ENCODE measurements around the gene KCNJ18.
"Not testable (repeated sequence)": the region's sequence is repeated elsewhere in the genome, so short reads cannot be mapped to it uniquely, and the experiment has no call there.

Gene KCNJ18

GRCh38 chr17:21737015-21737580 is 44.8 kb downstream of the KCNJ18 start:
- not testable (repeated sequence) for DNase-seq

- DNase-seq, result not testable (repeated sequence)
Observed at GRCh38 chr17:21738241-21738640, 45.9 kb downstream of the KCNJ18 start.

- DNase-seq, result not testable (repeated sequence)
Observed at GRCh38 chr17:21738877-21739474, 46.7 kb downstream of the KCNJ18 start.

GRCh38 chr17:21739485-21739884 is 47.2 kb downstream of the KCNJ18 start:
- not testable (repeated sequence) for DNase-seq

GRCh38 chr17:21740836-21741235 is 48.5 kb downstream of the KCNJ18 start:
- DNase-seq, result not testable (repeated sequence)

- DNase-seq, result not testable (repeated sequence)
Observed at GRCh38 chr17:21741520-21741919, 49.2 kb downstream of the KCNJ18 start.

GRCh38 chr17:21742326-21742725 is 50.0 kb downstream of the KCNJ18 start:
- DNase-seq, result no peak

- not testable (repeated sequence) for DNase-seq
Observed at GRCh38 chr17:21744151-21744550, 51.8 kb downstream of the KCNJ18 start.

GRCh38 chr17:21744621-21745020 is 52.3 kb downstream of the KCNJ18 start:
- not testable (repeated sequence) for DNase-seq

- DNase-seq, result not testable (repeated sequence)
Observed at GRCh38 chr17:21745385-21746054, 53.2 kb downstream of the KCNJ18 start.

GRCh38 chr17:21746415-21746814 is 54.1 kb downstream of the KCNJ18 start:
- not testable (repeated sequence) for DNase-seq

- DNase-seq, result not testable (repeated sequence)
Observed at GRCh38 chr17:21747195-21747915, 55.0 kb downstream of the KCNJ18 start.

- not testable (repeated sequence) for DNase-seq
Observed at GRCh38 chr17:21748686-21749085, 56.4 kb downstream of the KCNJ18 start.

- DNase-seq, result not testable (repeated sequence)
Observed at GRCh38 chr17:21749696-21750531, 57.6 kb downstream of the KCNJ18 start.

GRCh38 chr17:21751111-21751510 is 58.8 kb downstream of the KCNJ18 start:
- DNase-seq, result not testable (repeated sequence)
